Measurements from ENCODE around the gene GINS3.

The GINS3 gene

DNA sequence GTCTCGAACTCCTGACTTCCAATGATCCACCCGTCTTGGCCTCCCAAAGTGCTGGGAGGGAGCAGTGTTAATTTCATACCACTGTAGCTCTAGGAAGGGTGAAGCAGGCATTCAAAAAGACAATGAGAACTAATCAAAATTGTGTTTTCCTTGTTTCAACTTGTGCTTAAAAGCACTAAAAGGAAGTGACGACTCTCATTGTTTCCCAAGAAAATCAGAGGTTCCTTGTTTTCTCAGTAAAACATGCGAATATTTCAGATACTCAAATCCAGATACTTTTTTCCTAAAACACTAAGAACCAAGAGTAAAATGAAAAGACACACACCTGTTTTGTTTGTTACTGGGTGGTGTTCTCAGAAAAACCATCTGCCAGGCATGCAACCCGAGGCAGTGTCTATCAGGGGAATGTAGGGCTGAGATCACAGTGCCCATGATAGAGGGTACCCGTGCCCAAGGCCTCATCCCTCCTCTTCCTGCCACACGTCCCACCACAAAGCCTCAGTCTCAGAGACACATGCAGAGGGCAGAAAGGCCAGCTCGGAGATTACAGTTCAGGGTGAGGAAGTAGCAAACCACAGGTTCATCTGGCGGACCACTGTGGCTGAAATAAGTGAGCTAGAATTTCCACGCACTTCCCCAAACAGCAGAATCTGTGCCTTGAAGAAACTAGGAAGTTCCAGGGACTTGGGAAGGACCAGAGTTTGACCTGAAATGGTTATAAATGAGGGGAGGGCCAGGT lies 33.7 kb downstream of the GINS3 start:
- peak; percentile 89 for DNase-seq (ENCODE audit: low spot score)

DNA sequence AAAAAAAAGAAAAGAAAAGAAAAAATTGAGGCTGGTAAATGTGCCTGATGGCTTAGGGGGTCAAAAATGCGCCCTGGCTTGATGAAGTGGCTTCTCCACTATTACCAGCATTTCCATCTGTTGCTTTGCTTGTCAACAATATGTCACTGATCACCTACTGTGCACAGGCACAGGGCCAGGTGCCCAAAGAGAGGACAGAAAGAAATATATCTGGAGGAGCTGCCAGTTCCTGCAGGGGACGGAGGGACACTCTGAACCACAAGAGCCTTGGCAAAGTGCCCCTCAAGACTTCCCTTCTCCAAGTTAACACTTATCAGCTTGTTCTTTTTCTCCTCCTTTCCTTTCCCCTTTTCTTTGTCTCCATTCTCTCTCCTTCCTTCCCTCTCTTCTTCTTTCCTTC lies 34.7 kb downstream of the GINS3 start:
- peak; percentile 66 for DNase-seq (ENCODE audit: low spot score)

DNA sequence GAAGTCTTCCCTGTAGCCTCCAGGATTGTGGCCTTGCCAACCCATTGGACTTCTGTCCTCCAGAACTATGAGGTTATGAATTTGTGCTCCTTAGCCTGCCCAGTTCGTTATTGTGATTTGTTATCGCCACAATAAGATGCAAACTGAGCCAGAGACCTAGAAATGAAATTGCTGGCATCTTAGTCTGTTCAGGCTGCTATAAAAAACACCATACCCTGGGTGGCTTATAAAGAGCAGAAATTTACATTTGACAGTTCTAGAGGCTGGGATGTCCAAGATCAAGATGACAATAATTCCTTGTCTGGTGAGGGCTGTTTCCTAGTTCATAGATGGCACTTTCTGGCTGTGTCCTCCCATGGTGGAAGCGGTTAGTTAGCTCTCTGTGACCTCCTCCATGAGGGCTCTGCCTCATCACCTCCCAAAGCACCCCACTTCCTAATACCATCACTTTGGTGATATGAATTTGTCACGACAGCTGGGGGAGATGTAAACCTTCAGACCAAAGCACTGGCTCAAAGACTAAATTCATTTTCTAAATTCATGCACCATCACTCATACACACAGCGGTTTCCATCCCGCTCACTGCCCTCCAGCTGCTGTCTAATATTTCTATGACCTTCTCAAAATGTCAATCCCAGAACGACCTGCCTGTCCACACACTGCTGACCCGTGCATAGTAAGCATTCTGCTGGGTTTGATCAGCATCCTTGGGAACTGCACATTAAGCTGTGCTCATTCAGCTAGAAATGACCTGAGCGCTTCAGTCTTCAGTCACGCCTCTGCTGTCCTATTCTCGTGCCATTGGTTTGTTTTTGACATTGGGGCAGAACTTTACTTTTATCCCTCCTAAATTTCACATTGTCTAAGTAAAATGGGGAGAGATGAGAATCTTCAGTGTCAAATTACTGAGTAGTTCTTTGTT lies 36.6 kb downstream of the GINS3 start:
- DNase-seq (ENCODE audit: low spot score) = no peak

DNA sequence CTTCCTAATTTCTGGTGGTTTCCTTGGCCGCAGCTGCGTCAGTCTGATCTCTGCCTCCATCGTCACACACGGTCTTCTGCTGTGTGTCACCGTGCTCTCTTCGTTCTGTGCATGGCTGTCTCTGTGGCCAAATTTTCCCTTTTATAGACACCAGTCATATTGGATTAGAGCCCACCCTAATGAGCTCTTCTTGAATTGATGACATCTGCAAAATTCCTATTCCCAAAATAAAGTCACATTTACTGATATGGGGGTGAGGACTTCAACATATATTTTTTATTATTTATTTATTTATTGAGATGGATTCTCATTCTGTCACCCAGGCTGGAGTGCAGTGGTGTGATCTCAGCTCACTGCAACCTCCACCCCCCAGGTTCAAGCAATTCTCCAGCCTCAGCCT lies 38.4 kb downstream of the GINS3 start:
- no peak for DNase-seq (ENCODE audit: low spot score)

DNA sequence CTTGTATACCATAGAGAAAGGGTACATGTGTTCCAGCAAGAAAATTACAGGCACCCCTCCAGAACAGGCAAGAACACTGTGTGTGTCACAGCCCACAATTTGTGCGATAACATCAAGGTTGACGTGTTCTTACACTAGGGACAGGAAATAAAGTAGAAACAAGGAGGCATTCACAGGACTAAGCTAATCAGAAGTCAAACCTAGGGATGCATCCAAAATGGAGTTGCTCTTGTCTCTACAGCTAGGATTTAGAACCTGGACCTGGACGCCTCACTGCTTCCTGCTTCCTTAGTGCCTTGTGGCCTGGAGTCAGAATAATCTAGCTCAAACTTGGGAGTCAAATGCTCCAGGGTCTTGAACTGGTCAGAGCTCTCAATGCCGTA lies 41.3 kb downstream of the GINS3 start:
- DNase-seq (ENCODE audit: low spot score) = no peak

DNA sequence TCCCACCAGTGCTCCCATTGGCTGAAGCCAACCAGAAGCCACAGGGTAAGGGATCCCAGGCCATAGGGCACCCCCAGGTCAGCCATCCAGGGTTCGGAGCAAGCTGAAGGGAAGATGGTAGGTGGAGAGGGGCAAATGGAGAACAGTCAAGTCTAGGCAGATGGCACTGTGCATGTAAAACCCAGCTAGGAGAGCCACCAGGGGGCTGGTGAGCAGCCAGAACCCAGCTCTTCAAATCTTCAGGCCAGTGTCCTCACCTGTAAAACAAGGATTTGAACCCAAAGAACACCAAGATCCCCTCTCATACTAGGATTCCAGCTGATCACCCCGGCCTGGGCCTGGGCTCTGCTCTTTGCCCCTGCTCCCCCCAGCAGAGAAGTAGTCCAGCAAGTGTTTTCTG lies 43.5 kb downstream of the GINS3 start:
- DNase-seq (ENCODE audit: low spot score) = no peak

DNA sequence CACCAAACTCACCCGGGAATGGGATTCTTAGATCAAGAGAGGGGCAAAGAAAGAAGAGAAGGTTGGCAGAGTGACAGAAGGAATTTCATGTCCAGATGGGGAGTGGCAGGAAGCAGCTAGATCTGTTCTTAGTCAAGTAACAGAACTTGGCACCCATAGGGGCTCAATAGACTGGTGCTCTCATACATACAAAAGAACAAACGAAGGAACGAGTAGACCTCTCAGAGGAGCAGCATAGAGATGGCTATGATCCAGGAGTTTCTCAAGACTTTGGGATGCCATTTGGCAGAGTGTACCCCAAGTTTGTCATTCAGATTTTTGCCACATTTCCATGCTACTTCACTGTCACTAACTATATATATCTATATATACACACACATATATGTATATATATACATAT lies 47.9 kb downstream of the GINS3 start:
- DNase-seq (ENCODE audit: low spot score) = no peak

DNA sequence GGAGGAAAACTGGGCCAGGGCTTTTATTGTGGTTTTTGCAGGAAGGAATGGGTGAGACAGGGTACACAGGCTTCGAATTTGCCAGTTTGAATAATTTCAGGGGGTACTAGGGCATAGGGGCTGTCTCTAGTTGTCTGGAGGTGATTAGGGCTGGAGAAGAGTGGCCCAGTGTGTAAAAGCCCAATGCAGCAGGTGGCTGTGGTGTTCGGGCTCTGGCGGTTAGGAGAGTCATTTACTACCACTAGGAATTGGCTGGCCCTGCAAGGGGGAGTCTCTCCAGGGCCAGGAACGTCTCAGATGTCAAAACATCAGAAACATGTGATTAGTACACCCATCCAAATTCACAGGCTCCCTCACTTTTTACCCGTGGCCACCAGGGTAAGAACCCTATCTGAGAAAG lies 50.3 kb downstream of the GINS3 start:
- no peak for DNase-seq (ENCODE audit: low spot score)

DNA sequence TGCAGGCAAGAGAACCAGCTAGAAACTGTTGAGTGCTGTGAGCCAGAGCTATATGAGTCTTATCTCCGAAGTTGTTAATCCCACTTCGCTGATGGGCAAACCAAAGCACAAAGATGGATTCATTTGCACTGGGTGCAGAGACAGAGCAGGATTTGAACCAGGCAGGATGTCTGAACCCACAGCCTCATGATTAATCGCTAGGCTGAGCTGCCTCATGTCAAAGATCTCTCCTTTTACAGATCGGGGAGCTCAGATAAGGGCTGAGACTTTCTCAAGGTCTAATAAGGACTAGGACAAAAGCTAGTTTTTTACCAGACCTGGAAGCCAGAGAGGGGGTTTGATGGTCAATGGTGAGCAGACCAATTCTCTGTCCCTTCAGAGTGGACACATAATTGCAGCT lies 51.5 kb downstream of the GINS3 start:
- DNase-seq (ENCODE audit: low spot score) = no peak

DNA sequence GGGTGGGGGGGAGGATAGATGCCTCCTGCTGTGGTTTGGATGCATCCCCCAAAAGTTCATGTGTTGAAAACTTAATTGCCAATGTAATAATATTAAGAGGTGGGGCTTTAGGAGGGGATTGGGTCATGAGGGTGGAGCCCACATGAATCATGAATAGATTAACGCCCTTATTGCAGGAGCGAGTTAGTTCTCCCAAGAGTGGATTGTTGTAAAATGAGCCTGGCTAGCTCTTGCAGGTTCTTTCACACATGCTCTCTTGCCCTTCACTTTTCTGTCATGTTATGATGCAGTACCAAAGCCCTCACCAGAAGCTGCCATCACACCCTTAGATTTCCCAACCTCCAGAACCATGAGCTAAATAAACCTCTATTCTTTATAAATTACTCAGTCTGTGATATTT lies 52.0 kb downstream of the GINS3 start:
- no peak for DNase-seq (ENCODE audit: low spot score)

DNA sequence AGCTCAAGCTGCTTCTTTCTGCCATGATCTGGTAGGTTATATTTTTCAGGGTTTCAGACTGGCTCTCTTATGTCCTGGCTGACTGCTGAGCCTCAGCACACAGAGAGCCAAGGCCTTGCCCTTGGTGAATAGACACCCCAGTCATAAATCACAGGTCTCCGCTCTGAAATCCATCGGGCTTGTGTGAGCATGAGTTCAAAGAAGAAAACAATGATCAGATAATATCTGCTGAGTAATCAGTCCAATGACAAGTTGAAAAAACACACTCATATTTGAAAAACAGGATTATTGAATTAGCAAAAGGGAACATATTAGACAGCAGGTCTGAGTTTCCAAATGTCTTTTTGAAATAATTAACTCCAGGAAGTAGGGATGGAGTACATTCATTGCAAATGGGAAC lies 56.6 kb downstream of the GINS3 start:
- no peak for DNase-seq (ENCODE audit: low spot score)

DNA sequence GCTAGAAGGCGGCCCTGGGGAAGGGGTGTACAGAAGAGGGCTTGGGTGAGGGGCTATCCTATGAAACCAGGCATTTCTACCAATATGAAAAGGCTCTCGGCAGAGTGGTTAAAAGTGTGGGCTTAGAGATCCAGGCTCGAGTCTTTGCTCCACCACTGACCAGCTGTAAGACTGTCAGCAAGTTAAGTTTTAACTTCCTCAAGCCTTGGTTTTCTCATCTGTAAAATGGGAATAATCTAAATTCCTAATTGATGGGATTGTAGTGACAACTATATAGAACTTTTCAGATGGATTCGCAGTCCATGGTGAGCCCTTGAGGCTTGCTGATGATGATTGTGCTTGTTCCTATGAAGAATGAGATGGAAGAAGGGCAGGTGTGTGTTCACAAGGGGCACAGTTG lies 57.0 kb downstream of the GINS3 start:
- DNase-seq (ENCODE audit: low spot score) = no peak

DNA sequence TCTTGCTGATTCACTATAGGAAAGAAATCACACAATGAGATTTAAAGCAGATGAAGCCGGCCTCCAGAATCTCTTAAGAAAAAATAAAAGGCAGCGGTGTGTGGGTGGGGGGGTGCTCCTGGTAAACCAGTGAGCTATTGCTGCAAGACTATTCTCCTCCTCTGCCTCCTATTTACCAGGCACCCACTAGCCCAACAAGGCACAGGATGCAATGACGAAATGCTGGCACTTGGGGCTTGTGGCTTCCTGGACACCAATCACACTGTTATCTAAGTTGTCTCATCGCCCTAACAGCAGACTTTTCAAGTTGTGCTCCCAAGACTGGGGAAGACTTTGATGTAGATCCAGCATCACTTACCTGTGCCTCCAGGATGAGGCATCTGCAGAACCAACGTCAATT lies 57.5 kb downstream of the GINS3 start:
- no peak for DNase-seq (ENCODE audit: low spot score)

DNA sequence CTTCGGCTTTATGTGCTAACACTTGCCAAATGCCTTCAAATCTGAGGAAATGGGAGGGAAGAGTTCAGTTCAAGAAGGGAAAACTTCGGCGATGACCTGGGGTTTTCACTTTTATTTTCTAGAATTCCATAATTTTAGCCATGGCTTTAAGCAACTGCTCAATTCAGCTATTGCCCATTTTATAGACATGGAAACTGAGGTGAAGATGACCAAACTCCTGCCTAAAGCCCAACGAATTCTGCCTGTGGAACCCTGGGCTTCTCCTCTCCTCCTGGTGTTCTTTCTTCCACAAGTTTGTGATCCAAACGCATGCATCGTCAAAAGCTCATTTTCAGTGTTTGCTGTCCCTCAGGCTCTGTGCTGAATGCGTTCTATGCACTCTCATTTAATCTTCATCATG lies 58.3 kb downstream of the GINS3 start:
- DNase-seq (ENCODE audit: low spot score) = no peak

DNA sequence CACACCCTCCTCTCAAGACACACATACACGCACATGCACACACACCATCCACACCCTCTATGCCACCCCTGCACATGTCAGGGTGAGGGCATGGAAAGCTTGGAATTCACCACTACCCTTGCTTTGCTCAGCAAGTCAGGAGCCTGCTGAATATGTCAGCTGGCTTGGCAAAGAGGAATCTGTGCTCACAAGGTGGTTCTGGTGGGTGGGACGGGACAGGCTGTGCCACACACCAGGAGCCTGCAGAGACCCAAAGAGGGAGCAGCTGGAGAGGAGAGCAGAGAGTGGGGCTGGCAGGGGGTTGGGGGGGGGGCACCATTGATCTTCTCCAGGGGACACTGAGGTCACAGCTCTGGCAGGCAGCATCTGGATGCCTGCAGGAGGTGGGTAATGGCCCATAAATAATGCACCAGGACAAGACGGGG lies 59.0 kb downstream of the GINS3 start:
- no peak for DNase-seq (ENCODE audit: low spot score)

DNA sequence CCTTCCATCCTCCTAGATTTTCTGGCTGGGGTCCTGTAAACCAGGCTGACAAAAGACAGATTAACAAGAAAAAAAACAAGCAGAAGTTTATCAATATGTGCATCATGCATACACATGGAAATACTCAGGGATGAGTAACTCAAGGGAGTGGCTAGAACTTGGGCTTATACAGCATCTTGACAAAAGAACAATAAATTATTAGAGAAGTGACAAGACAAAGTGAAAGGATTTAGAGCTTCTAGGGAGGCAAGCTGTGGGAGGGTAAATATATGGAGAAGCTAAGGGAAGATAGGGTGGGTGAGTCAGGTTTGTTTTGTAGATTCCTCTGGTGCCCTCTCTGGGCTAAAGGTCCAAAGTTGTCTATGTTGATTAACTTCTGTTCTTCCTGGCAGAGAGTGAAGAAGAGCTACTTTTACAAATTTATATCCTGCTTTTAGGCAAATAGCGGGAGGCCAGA lies 59.7 kb downstream of the GINS3 start:
- no peak for DNase-seq (ENCODE audit: low spot score)

DNA sequence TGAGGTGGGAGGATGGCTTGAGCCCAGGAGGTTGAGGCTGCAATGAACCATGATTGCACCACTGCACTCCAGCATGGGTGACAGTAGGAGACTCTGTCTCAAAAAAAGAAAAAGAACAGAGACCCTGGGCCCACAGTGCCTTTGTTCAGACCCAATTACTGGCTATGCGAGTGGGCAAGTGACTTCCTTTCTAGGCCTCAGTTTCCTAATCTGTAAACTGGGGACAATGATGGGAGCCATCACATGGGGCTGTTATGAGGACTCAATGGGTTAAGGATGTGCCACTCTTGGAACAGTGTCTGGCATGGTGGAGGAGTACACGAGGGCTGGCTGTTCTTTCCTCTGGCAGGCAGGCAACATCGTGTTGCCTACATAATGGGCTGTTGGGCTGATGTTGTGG lies 60.4 kb downstream of the GINS3 start:
- DNase-seq (ENCODE audit: low spot score) = no peak

DNA sequence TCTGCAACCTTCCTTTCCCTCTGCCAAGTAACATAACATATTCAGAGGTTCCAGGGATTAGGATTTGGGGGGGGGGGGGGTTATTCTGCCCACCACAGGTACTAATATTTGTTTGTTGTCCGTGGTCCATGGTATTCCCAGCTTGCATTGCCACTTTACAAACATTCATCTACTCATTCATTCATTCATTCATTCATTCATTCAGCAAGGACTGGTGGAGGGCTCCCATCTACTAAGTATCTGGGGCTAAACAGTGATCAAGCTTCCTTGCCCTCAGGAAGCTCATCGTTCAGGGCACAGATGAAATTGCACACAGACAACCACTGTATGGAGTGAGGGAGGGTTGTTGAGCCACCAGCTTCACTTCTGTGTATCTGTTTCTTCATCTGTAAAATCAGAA lies 61.9 kb downstream of the GINS3 start:
- DNase-seq (ENCODE audit: low spot score) = no peak

DNA sequence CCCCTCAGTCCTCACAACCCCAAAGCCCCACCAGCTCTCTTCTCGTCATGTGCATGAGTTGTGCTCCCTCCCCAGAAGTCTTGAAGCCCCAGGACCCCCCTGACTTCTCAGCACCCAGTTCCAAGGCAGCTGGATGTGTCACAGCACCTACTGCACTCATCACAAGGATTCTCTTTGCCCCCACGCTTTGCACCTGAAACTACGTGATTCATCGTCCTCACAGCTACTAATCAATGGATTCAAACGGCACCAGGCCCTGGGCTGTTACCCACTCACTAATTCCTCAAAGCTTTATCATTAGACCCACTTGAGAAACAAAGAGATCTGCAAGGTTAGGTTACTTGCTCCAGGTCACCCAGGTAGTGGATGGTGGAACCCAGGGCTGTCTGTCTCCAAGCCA lies 62.6 kb downstream of the GINS3 start:
- DNase-seq (ENCODE audit: low spot score) = no peak

Measured in pons (tissue), 1 donor.